PFSK-1 (cell line): ENCODE results near the gene CD82.

Experiments
- FOXP2 ChIP-seq: optimal IDR thresholded peaks from 2 replicates; pipeline ENCODE3; 2011; ENCODE audit warnings: borderline replicate concordance, control low read depth, inconsistent platforms; ENCODE audit not compliant: insufficient read depth; ENCODE audit errors: extremely low read length, extremely low read depth
- POLR2AphosphoS5 ChIP-seq: IDR thresholded peaks from 2 replicates; pipeline ENCODE4 v1.6.1; 2012; ENCODE audit warnings: low read depth, mild to moderate bottlenecking, control low read depth, low read length, moderate library complexity
- REST ChIP-seq, 2 experiments: IDR thresholded peaks; 2 replicates each; pipeline versions ENCODE4 v1.6.1 to v1.8.0; 2011 to 2012; ENCODE audit warnings: low read depth in 2 of 2, low read length in 2 of 2, control low read depth in 1 of 2, inconsistent platforms in 1 of 2, mild to moderate bottlenecking in 1 of 2, moderate library complexity in 1 of 2; ENCODE audit not compliant: insufficient read depth in 1 of 2
- SIN3A ChIP-seq: IDR thresholded peaks from 2 replicates; pipeline ENCODE4 v1.6.1; 2012; ENCODE audit warnings: mild to moderate bottlenecking, low read length, moderate library complexity, borderline replicate concordance; ENCODE audit not compliant: insufficient read depth
- TAF1 ChIP-seq: IDR thresholded peaks from 2 replicates; pipeline ENCODE4 v1.6.1; 2012; ENCODE audit warnings: low read length, control low read depth, borderline replicate concordance; ENCODE audit not compliant: insufficient read depth

Gene CD82

GRCh38 chr11:44630511-44631210 is 65.2 kb downstream of the CD82 start:
- TF ChIP-seq REST (IDR thresholded peaks at IDR 0.05; ENCODE audit: insufficient read depth in 1 of 2, low read depth in 2 of 2, low read length in 2 of 2), result no peak

GRCh38 chr11:44631831-44632230 is 66.4 kb downstream of the CD82 start:
- TF ChIP-seq REST (IDR thresholded peaks at IDR 0.05; ENCODE audit: insufficient read depth in 1 of 2, low read depth in 2 of 2, low read length in 2 of 2) (no peak), FOXP2 (no peak), POLR2AphosphoS5 (no peak), SIN3A (no peak), TAF1 (no peak)

GRCh38 chr11:44632466-44633123 is 67.1 kb downstream of the CD82 start:
- TF ChIP-seq FOXP2, result no peak
- no peak for TF ChIP-seq SIN3A
- TF ChIP-seq POLR2AphosphoS5, result no peak
- TF ChIP-seq TAF1, result no peak
- no peak for TF ChIP-seq REST (IDR thresholded peaks at IDR 0.05; ENCODE audit: insufficient read depth in 1 of 2, low read depth in 2 of 2, low read length in 2 of 2)

- TF ChIP-seq POLR2AphosphoS5 (no peak), REST (IDR thresholded peaks at IDR 0.05; ENCODE audit: insufficient read depth in 1 of 2, low read depth in 2 of 2, low read length in 2 of 2) (no peak), TAF1 (no peak), SIN3A (no peak), FOXP2 (no peak)
Measured at GRCh38 chr11:44633641-44634040, 68.2 kb downstream of the CD82 start.
